Pulmonary artery endothelial cell (primary cell): ENCODE measurements around the gene PI4KA. TPM values are rescaled to one million over a fixed set of nuclear protein-coding genes. Genes with fewer than 3 reads are reported as not detected.
A peak's percentile ranks its signal among the peaks of the same experiment; 100 is the strongest.
"Not testable (repeated sequence)": the region's sequence is repeated elsewhere in the genome, so short reads cannot be mapped to it uniquely, and the experiment has no call there.

ENCODE experiments used
- DNase-seq: peaks from one replicate; pipeline ENCODE4 v3.0.0-alpha.2; 2011; ENCODE audit warnings: low read depth, low spot score
- total RNA-seq: library from RNA; depleted of rRNA; stranded (reverse); fragments of >200 nt; gene quantifications from 2 replicates; pipeline ENCODE4 v1.2.3, GENCODE V29; 2014

The PI4KA gene
- total RNA-seq, 1 donor from 2014 or later = 22.1 TPM

DNA sequence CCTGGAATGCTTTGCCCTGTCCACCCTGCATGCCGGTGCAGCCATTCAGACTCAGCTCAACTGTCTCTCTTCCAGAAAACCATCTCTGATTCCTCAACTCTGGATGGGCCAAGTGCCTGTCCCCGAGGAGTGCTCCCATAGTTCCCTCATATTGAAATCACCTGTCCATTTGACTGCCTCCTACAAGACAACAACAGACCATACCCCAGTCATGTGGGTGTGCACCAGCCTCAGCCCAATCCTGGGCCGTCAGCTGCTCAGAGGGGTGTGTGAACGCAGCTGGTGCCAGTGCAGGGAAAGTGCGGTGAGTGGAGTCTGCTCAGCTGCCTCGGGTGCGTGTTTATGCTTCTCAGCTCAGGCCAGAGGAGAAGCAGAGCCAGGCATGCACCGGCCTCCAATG, 126.2 kb downstream of the PI4KA start:
- not testable (repeated sequence) for DNase-seq

- DNase-seq = no peak
Observed at GRCh38 chr22:20729194-20729593, 129.4 kb downstream of the PI4KA start.

DNA sequence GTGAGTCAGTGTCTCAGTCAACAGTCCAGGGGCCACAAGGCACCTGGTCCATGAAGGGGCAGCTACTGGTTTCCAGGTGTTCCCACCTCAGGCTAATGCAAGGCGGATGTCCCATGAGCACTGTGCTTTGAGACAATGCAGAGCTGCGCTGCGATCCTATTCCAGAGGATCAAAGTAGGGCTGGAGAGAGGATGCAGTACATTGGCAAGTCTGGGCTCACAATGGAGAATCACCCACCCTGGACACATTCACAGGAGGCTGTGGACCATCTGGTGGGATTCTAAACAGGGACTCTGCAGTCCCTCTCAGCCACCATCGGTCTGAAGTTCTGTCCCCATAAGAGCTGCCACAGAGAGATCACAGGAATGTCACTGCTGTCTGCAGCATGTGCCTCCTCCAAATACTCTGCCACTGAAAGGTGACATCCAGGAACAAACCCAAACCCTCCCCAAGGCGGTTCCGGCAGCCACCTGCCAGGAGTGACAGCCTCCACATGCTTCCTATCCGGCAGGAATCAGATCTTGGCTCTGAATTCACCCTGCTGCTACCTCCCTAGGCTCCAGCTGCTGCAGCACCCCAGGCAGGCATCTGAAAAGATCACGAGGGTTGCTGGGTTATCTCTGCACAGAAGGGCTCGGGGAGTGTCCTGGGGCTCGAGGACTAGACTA, 130.0 kb downstream of the PI4KA start:
- DNase-seq = no peak

GRCh38 chr22:20727118-20728015, 131.2 kb downstream of the PI4KA start:
- no peak for DNase-seq

- no peak for DNase-seq
Observed at GRCh38 chr22:20725987-20726558, 132.5 kb downstream of the PI4KA start.

GRCh38 chr22:20724676-20725454, 133.7 kb downstream of the PI4KA start:
- no peak for DNase-seq

- no peak for DNase-seq
Observed at GRCh38 chr22:20721409-20722218, 137.0 kb downstream of the PI4KA start.

GRCh38 chr22:20720692-20721408, 137.8 kb downstream of the PI4KA start:
- DNase-seq = no peak

- DNase-seq = not testable (repeated sequence)
Observed at GRCh38 chr22:20718727-20719126, 139.9 kb downstream of the PI4KA start.

GRCh38 chr22:20717981-20718380, 140.6 kb downstream of the PI4KA start:
- DNase-seq = not testable (repeated sequence)

DNA sequence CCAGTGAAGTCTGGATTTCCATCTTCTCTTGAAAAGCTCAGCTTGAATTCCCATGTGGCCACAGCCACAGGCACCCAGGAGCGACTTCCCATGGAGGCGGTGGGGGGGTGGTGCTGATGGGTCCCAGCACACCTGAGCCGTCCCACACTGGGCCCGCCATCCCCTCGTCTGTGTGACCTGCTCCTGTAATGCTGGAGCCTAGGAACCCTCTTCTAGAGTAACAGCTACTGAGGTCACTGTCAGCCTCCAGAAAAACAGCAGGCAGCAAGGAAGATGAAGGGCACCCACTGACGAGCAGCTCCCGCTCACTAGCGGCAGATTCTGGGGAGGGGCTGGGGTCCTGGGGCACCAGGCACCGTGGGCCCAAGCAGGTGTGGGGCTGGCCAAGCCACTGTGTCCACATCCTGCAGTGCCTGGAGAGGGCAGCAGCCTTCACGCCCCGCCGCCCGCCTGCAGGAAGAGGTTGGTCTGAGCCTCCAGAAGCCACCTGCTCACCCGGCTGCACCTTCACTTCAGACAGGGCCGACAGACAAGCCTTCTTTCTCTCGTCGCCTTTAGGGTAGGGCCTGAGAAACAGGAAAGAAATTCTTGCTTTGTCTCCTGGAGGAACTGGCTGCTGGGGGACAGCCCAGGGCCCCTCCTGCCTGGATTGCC, 141.3 kb downstream of the PI4KA start:
- not testable (repeated sequence) for DNase-seq

DNA sequence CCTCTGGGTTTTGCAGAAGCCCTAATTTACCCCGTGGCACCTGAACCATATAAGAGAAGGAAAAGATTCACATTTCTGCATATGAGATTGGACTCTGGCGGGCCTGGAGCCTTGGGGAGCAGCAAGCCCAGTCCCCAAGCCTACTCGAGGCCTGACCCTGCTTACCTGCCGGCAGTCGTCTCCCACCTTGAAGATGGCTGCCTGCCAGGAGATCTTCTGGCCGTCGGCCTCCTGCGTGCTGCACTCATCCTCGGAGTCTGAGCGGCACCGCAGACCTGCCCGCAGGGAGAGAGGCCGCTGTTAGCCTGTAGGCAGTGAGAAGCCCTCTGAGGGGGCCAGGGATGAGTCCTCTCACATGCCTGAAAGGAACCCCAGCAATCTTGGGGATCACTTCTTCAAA, 145.5 kb downstream of the PI4KA start:
- DNase-seq = not testable (repeated sequence)

DNA sequence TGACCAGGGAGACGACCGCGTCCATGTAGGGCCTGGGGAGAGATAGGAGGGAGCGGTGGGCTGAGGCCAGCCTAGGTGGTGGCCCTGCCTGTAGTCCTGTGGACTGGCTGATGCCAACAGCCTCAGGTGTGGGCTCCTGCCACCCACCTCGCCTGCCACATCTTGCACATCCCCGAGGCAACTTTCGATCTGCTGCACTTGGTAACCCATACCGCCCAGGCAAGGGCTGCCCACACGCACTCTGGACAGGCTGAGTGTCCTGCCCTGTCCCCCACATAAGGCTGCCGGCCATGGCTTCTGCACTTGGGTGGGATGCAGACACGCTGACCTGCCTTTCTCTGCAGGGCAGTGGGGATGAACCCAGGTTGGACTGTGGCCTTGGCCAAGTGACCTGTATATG, 148.6 kb downstream of the PI4KA start:
- DNase-seq = not testable (repeated sequence)

- DNase-seq = not testable (repeated sequence)
Observed at GRCh38 chr22:20707549-20708118, 151.0 kb downstream of the PI4KA start.

DNA sequence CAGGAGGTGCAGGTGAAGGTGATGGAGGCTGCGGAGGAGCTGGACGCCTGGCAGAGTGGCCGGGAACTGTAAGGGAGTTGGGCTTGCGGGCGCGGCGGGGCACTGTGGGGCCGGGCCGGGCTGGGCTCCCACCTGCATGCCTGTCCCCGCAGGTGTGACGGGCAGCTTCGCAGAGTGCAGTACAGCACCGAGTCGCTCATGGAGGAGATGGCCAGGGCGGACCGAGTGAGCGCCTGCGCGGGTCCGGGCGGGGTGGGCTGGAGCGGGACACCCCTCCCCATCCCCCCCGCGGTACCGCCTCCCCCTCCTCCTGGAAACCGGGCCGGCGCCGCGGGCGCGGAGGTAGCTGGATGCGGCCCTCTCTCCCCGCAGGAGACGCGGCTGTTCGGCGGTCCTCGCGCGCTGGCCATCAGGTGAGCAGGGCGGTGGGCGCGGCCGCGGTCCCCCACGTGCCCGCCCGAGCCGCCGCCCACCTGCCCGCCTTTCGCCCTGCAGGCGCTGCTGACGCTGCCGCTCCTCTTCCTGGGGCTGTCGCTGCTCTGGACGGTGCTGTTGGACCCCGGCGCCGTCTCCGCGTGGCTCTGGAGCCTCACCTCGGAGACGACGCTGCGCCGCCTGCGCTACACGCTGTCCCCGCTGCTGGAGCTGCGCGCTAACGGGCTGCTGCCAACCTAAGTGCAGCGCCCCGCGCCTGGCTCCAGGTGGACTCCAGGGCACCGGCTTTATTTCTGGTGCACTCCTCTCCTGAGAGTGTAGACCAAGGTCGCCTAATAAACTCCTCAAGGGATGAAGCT, 154.6 kb downstream of the PI4KA start:
- DNase-seq = not testable (repeated sequence)

DNA sequence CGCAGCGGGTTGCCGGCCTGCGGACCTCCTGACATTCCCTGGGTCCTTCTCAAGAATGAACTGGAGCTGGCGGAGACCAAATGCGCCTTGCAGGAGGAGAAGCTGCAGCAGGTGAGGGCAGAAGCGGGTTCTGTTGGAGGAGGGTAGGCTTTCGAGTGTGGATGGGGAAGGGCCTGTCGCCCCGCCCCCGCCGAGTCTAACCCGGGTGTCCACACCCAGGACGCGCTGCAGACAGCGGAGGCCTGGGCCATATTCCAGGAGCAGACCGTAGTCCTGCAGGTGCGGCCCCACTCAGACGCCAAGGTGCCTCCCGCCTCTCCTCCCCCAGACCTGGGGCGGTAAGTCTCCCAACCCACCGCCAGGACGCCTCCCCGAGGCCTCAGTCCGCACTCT, 155.2 kb downstream of the PI4KA start:
- DNase-seq = not testable (repeated sequence)

DNA sequence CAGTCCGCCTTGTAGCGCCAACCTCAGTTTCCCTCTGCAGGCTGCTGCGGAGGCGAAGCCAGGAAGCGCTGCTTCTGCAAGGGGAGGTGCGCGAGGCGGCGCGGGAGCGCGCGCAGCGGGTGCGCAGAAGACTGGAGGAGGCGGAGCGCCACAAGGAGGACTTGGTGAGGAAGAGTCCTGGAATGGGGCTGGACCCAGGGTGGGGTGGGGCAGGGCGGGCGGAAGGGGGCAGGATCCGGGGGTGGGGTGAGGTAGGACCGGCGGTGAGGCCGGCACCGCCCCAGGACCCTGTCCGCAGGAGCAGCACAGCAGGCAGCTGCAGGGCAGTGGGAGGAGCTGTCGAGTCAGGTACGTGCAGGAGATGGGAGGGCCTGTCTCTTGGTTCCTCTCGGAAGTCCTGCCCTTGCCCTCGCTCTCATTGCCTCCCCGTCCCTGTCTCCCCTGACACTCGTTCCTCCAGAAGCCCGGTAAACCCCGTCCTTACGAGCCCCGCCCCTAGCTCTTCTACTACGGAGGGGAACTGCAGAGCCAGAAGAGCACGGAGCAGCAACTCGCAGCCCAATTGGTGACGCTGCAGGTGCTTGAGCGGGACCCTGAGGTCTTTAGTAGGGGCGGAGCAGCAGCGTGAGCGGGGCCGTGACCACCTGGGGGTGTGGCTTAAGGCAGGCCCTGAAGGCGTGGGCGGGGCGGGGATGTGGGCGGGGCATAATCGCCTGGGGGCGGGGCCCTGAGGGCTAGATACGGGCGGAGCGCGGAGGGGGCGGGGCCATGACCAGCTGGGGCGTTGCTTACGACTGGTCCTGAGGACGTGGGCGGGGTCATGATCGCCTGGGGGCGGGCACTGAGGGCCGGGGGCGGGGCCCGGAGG, 155.8 kb downstream of the PI4KA start:
- peak; percentile 62 for DNase-seq
